SKM-1 (cell line): ENCODE measurements around the gene DPYSL4.

Experiments
- DNase-seq: peaks from one replicate; lab custom pipeline; 2025; ENCODE audit not compliant: unreplicated experiment; lab: John Stamatoyannopoulos, UW

Gene DPYSL4

GRCh38 chr10:132178046-132178445 is 8.7 kb upstream of the DPYSL4 start:
- no peak for DNase-seq

GRCh38 chr10:132178672-132179545 is 7.8 kb upstream of the DPYSL4 start:
- no peak for DNase-seq

GRCh38 chr10:132179551-132180392 is 7.0 kb upstream of the DPYSL4 start:
- DNase-seq: no peak

GRCh38 chr10:132180736-132181135 is 6.0 kb upstream of the DPYSL4 start:
- DNase-seq: no peak

GRCh38 chr10:132181691-132182425 is 4.9 kb upstream of the DPYSL4 start:
- no peak for DNase-seq

- DNase-seq: no peak
Observed at GRCh38 chr10:132182591-132182990, 4.2 kb upstream of the DPYSL4 start.

GRCh38 chr10:132183046-132183445 is 3.7 kb upstream of the DPYSL4 start:
- DNase-seq: no peak

- no peak for DNase-seq
Observed at GRCh38 chr10:132184816-132185593, 1.7 kb upstream of the DPYSL4 start.

- no peak for DNase-seq
Observed at GRCh38 chr10:132185601-132186487, 904 bp upstream of the DPYSL4 start.

GRCh38 chr10:132187430-132188138 is 836 bp downstream of the DPYSL4 start:
- DNase-seq: no peak

- no peak for DNase-seq
Observed at GRCh38 chr10:132188331-132188730, 1.6 kb downstream of the DPYSL4 start.

- DNase-seq: no peak
Observed at GRCh38 chr10:132189016-132189415, 2.3 kb downstream of the DPYSL4 start.

GRCh38 chr10:132189810-132190422 is 3.2 kb downstream of the DPYSL4 start:
- DNase-seq: no peak

GRCh38 chr10:132192076-132192975 is 5.6 kb downstream of the DPYSL4 start:
- DNase-seq: no peak

- no peak for DNase-seq
Observed at GRCh38 chr10:132192991-132193665, 6.4 kb downstream of the DPYSL4 start.

- no peak for DNase-seq
Observed at GRCh38 chr10:132193907-132194552, 7.3 kb downstream of the DPYSL4 start.
